NCI-H748 treated with DMSO at 0.1 percent for 48 hours (cell line): Measurements from ENCODE around the gene JAKMIP2.

Experiments
- DNase-seq: peaks from one replicate; lab custom pipeline; 2025; lab: John Stamatoyannopoulos, UW

Gene JAKMIP2

GRCh38 chr5:147743678-147744374 is 38.7 kb downstream of the JAKMIP2 start:
- peak; percentile 76 for DNase-seq

- DNase-seq: no peak
These were observed 39.5 kb downstream of the JAKMIP2 start for GRCh38 chr5:147743012-147743411.

- DNase-seq: no peak
These were observed 40.4 kb downstream of the JAKMIP2 start for GRCh38 chr5:147742151-147742550.

- DNase-seq: no peak
These were observed 41.7 kb downstream of the JAKMIP2 start for GRCh38 chr5:147740864-147741263.

GRCh38 chr5:147737921-147738320 is 44.6 kb downstream of the JAKMIP2 start:
- peak; percentile 47 for DNase-seq

GRCh38 chr5:147735621-147736125 is 46.9 kb downstream of the JAKMIP2 start:
- no peak for DNase-seq

- DNase-seq: peak; percentile 29
These were observed 47.6 kb downstream of the JAKMIP2 start for GRCh38 chr5:147734894-147735293.

- DNase-seq: no peak
These were observed 49.5 kb downstream of the JAKMIP2 start for GRCh38 chr5:147733075-147733474.

GRCh38 chr5:147732291-147732883 is 50.1 kb downstream of the JAKMIP2 start:
- no peak for DNase-seq

- no peak for DNase-seq
These were observed 50.9 kb downstream of the JAKMIP2 start for GRCh38 chr5:147731431-147732290.

- no peak for DNase-seq
These were observed 55.3 kb downstream of the JAKMIP2 start for GRCh38 chr5:147727200-147727599.

GRCh38 chr5:147721191-147721960 is 61.2 kb downstream of the JAKMIP2 start:
- DNase-seq: peak; percentile 4

GRCh38 chr5:147713550-147714295 is 68.8 kb downstream of the JAKMIP2 start:
- no peak for DNase-seq

GRCh38 chr5:147712598-147712997 is 69.9 kb downstream of the JAKMIP2 start:
- DNase-seq: no peak

GRCh38 chr5:147712019-147712418 is 70.5 kb downstream of the JAKMIP2 start:
- no peak for DNase-seq

GRCh38 chr5:147711019-147711418 is 71.5 kb downstream of the JAKMIP2 start:
- no peak for DNase-seq

- no peak for DNase-seq
These were observed 73.8 kb downstream of the JAKMIP2 start for GRCh38 chr5:147708708-147709107.

GRCh38 chr5:147704544-147704943 is 78.0 kb downstream of the JAKMIP2 start:
- DNase-seq: no peak

GRCh38 chr5:147701468-147701867 is 81.1 kb downstream of the JAKMIP2 start:
- no peak for DNase-seq

- no peak for DNase-seq
These were observed 82.9 kb downstream of the JAKMIP2 start for GRCh38 chr5:147699496-147700088.

- no peak for DNase-seq
These were observed 85.1 kb downstream of the JAKMIP2 start for GRCh38 chr5:147697380-147697779.
